ENCODE results near the gene NRN1L. TPM values are rescaled to one million over a fixed set of nuclear protein-coding genes. Genes with fewer than 3 reads are reported as not detected.

Gene NRN1L
- total and polyA plus RNA-seq, 2 donors (not counting 3 experiments of a cell fraction or from before 2014, with no cell fraction given): 0.37 TPM; not detected in 1

- no peak overlapping the region for H3K4me2 ChIP-seq (ENCODE audit: insufficient read depth, low read length)
- dilution Hi-C loops (cut with MboI; ENCODE audit: extremely low pct_ligation_motif_present, low sequenced_read_pairs): no loop called here
- H3K27ac ChIP-seq (ENCODE audit: insufficient read depth, low read depth, low read length): no peak overlapping the region
- intact Hi-C loops (cut with micrococcal nuclease): no loop called here
- DNase-seq (ENCODE audit: low read depth, low spot score) (no peak), FAIRE-seq (no peak)
- H3K27me3 ChIP-seq (ENCODE audit: control insufficient read depth in 2 of 2, insufficient read depth in 2 of 2, low read length in 2 of 2): no peaks in the 10 kb centered on the region
- H3K4me3 ChIP-seq (replicated peaks in 1 of 3; ENCODE audit: insufficient read depth in 1 of 3, low read depth in 1 of 3, low read length in 3 of 3): no peak overlapping the region
- H3K4me1 ChIP-seq (ENCODE audit: control insufficient read depth, extremely low read depth, insufficient read depth, low read length): peaks cover 15% of the 10 kb centered on the region
- no peak overlapping the region for H3K9ac ChIP-seq (replicated peaks; ENCODE audit: extremely low read depth, insufficient read depth, low read length)
- BruUV-seq (replicated peaks): no TSS peak
- H3K9me1 ChIP-seq (replicated peaks; ENCODE audit: control insufficient read depth, extremely low read depth, insufficient read depth, low read length): no peaks in the 10 kb centered on the region
- H2AFZ ChIP-seq (ENCODE audit: low read depth, low read length): no peak overlapping the region
- no peaks in the 10 kb centered on the region for H3K9me3 ChIP-seq (replicated peaks; ENCODE audit: control insufficient read depth, insufficient read depth, low read length)
- TF ChIP-seq MYC (IDR thresholded peaks at IDR 0.05; ENCODE audit: low read depth, low read length): no peak
- ChIA-PET POLR2A (no interaction called here), CTCF (interaction anchor here (1.1 kb wide), 1 partner anchor 53 kb away, joined by 3 read pairs; no protein-coding TSS in a partner anchor)
- H4K20me1 ChIP-seq (replicated peaks; ENCODE audit: control insufficient read depth, extremely low read depth, insufficient read depth, low read length): no peaks in the 10 kb centered on the region
- H3K36me3 ChIP-seq (ENCODE audit: control insufficient read depth in 2 of 2, extremely low read depth in 1 of 2, insufficient read depth in 2 of 2, low read length in 2 of 2): peaks cover 18 to 31% of the 10 kb centered on the region in 2 experiments
- H3K79me2 ChIP-seq (ENCODE audit: control insufficient read depth, insufficient read depth, low read length): peaks cover 26% of the 10 kb centered on the region
Measured at GRCh38 chr16:67869653-67870052, 15.0 kb upstream of the NRN1L start.

- CTCF ChIA-PET: interaction anchor here (0.6 to 1.8 kb wide), 9 partner anchors 8 to 203 kb away, joined by 3 to 16 read pairs (median 3); partner anchors contain the start of gene NRN1L
- Histone ChIP-seq H3K27ac (ENCODE audit: insufficient read depth, low read depth, low read length) (no peak overlapping the region), H3K9me1 (replicated peaks; ENCODE audit: control insufficient read depth, extremely low read depth, insufficient read depth, low read length) (no peaks in the 10 kb centered on the region), H3K36me3 (ENCODE audit: control insufficient read depth in 2 of 2, extremely low read depth in 1 of 2, insufficient read depth in 2 of 2, low read length in 2 of 2) (peaks cover 16 to 27% of the 10 kb centered on the region in 2 experiments), H3K4me1 (ENCODE audit: control insufficient read depth, extremely low read depth, insufficient read depth, low read length) (peaks cover 15% of the 10 kb centered on the region), H2AFZ (ENCODE audit: low read depth, low read length) (no peak overlapping the region), H3K4me3 (replicated peaks in 1 of 3; ENCODE audit: insufficient read depth in 1 of 3, low read depth in 1 of 3, low read length in 3 of 3) (no peak overlapping the region), H3K27me3 (ENCODE audit: control insufficient read depth in 2 of 2, insufficient read depth in 2 of 2, low read length in 2 of 2) (no peaks in the 10 kb centered on the region), H3K4me2 (ENCODE audit: insufficient read depth, low read length) (no peak overlapping the region), H4K20me1 (replicated peaks; ENCODE audit: control insufficient read depth, extremely low read depth, insufficient read depth, low read length) (no peaks in the 10 kb centered on the region), H3K79me2 (ENCODE audit: control insufficient read depth, insufficient read depth, low read length) (peaks cover 35% of the 10 kb centered on the region), H3K9ac (replicated peaks; ENCODE audit: extremely low read depth, insufficient read depth, low read length) (no peak overlapping the region), H3K9me3 (replicated peaks; ENCODE audit: control insufficient read depth, insufficient read depth, low read length) (no peaks in the 10 kb centered on the region)
- no TSS peak for BruUV-seq (replicated peaks)
- DNase-seq (ENCODE audit: low read depth, low spot score): no peak
- intact Hi-C loops (cut with micrococcal nuclease): no loop called here
- no peak for FAIRE-seq
- POLR2A ChIA-PET: no interaction called here
- dilution Hi-C loops (cut with MboI; ENCODE audit: extremely low pct_ligation_motif_present, low sequenced_read_pairs): no loop called here
- TF ChIP-seq MAX (IDR thresholded peaks at IDR 0.05; ENCODE audit: insufficient read depth, insufficient read length) (no peak), JUN (IDR thresholded peaks at IDR 0.05; ENCODE audit: borderline replicate concordance, insufficient read depth, insufficient read length, low read depth) (no peak), POLR2A (IDR thresholded peaks at IDR 0.05; ENCODE audit: low read depth, low read length) (no peak), CTCF (IDR thresholded peaks at IDR 0.05; ENCODE audit: extremely low read depth in 1 of 2, insufficient read depth in 1 of 2, low read depth in 1 of 2, low read length in 2 of 2) (no peak), GATA2 (IDR thresholded peaks at IDR 0.05; ENCODE audit: insufficient read depth, insufficient read length, low read depth, low read length) (no peak), MYC (IDR thresholded peaks at IDR 0.05; ENCODE audit: low read depth, low read length) (no peak), POLR2AphosphoS5 (IDR thresholded peaks at IDR 0.05; ENCODE audit: insufficient read depth, low read depth, low read length) (no peak), FOS (IDR thresholded peaks at IDR 0.05; ENCODE audit: borderline replicate concordance, insufficient read depth, low read length) (no peak), EZH2 (IDR thresholded peaks at IDR 0.05; ENCODE audit: borderline replicate concordance, low read depth, low read length, severe bottlenecking) (no peak)
Measured at GRCh38 chr16:67871256-67871655, 13.4 kb upstream of the NRN1L start.
